NCI-H2196 treated with DMSO at 0.1 percent for 48 hours (cell line): Measurements from ENCODE around the gene COL5A1.

Experiments
- DNase-seq: peaks from one replicate; lab custom pipeline; 2025; ENCODE audit not compliant: unreplicated experiment; lab: John Stamatoyannopoulos, UW

Gene COL5A1

GRCh38 chr9:134830126-134830525 is 188.5 kb downstream of the COL5A1 start:
- no peak for DNase-seq

DNA sequence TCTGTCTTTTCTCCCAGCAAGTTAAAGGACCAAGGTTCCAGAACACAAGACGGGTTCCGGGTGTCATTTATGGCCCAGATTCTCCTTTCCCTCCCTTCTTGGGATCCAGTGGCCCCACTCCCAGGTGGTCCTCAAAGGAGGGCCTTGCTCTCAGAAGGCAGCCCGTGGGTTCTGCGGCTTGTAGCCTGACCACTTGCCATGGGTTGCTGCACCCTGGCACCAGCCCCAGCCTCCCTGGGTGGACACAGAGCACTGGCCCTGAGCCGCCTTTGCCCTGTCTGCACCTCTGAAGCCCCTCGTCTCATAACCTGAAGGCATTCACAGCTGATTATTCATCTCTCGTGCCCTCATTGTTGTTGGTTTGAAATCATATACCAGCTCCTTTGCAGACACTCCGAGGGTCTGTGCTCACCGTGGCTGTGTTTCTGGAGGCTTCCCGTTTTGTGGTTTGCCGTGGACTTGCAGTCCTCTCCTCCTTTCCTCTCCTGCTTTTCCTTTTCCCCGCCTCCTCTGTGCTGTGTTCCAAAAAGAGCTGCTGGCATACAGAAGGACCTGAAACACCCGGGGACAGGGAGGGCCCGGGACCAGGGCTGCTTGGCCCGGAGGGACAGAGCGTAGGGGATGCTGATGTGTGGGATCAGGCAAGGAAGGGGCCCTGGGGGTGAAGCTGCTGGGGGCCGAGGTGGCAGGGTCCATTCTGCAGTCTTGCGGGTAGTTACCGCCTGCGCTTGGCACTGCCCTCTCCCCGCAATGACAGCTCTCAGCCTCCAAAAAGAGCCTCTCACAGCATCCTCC is 189.5 kb downstream of the COL5A1 start:
- DNase-seq = no peak

GRCh38 chr9:134832471-134832870 is 190.9 kb downstream of the COL5A1 start:
- no peak for DNase-seq

- DNase-seq = no peak
These were observed 191.8 kb downstream of the COL5A1 start for GRCh38 chr9:134833294-134833880.

DNA sequence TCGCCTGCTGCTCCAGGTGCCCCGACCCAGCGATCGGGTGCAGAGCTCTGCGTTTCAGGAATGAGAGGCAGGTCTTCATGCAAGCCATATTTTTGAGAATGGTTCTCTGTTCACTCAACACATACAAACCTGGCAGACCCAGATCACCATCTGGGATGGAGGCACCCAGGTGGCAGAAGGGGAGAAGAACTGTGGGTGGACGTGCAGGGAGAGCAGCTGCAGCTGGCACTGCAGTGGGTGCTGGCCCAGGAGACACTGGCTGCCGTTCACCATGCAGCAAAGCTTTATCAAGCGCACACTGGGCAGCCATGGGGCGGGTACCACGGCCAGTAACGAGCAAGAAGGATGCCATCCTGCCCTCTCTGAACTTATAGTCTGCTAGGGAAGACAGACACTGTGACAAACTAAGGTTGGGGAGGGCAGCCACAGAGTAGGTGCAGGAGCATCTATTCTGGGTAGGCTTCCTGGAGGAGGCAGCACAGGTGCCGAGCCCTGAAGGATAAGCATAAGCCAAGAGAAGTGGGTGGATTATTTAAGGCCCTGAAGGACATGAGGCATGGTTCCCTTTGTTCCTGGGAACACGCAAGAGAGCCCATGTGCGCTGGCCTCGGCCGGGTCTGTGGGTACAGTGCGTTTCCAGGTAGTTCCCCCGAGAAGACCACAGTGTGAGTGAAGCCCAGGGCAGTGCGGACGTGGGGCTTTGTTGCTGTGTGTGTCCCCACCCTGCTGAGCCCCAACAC is 192.8 kb downstream of the COL5A1 start:
- no peak for DNase-seq

- DNase-seq = no peak
These were observed 193.4 kb downstream of the COL5A1 start for GRCh38 chr9:134834957-134835419.

- DNase-seq = no peak
These were observed 193.8 kb downstream of the COL5A1 start for GRCh38 chr9:134835448-134835847.

DNA sequence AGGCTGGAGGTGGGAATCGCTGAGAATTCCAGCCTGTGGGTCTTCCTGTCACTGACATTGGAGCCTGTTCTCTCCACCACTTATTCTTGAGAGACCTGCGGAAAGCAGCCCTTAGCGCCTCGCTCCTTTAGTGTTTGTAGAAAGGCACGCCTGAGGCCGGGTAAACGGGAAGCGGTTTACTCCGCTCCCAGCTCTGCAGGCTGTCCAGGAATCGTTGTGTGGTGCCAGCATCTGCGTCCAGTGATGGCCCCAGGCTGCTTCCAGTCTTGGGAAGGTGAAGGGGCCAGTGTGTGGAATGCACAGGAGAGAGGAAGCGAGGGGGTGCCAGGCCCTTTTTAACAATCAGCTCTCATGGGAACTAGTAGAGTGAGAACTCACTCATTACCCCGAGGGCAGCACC is 194.4 kb downstream of the COL5A1 start:
- DNase-seq = no peak

DNA sequence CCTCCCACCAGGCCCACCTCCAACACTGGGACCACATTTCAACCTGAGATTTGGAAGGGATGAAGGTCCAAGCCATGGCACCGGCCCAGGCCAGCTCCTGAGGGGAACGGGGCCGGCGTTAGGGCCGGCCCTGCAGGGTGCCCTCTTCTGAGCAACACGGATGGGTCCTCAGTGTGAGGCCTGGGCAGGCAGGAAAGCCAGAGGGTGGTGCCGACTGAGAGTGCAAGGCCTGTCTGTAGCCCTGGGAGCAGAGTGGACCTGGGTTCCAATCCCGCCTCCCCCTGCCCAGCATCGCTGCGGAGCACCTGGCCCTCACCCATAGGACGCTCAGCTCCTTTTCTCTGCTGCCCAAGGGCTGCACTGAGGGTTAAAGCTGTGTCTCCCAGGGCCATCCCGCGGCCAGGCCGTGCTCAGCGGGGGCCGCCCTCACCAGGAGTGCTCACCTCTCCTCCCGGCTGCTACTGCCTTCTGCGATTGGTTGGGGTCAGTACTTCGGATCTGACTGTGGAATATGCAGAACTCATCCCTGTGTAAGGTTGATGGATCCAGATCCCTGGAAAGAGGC is 194.9 kb downstream of the COL5A1 start:
- no peak for DNase-seq

DNA sequence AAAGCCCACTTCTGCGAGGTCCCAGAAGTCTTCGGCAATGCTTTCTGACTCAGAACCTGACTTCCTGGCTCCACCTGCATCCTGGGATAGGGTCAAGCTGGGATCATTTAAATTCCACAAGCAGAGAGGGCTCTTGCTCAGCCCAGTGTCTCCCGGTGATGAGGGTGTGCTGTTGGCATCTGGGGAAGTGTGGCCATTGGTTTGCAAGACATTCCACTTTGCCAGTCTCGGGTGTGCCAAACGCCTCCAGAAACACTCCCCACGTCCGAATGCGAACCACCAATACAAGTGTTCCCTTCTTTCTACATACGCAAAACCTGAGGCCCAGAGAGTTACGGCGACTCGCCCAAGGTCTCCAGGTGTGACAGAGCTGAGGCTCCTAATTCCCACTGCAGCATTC is 195.9 kb downstream of the COL5A1 start:
- DNase-seq = no peak

DNA sequence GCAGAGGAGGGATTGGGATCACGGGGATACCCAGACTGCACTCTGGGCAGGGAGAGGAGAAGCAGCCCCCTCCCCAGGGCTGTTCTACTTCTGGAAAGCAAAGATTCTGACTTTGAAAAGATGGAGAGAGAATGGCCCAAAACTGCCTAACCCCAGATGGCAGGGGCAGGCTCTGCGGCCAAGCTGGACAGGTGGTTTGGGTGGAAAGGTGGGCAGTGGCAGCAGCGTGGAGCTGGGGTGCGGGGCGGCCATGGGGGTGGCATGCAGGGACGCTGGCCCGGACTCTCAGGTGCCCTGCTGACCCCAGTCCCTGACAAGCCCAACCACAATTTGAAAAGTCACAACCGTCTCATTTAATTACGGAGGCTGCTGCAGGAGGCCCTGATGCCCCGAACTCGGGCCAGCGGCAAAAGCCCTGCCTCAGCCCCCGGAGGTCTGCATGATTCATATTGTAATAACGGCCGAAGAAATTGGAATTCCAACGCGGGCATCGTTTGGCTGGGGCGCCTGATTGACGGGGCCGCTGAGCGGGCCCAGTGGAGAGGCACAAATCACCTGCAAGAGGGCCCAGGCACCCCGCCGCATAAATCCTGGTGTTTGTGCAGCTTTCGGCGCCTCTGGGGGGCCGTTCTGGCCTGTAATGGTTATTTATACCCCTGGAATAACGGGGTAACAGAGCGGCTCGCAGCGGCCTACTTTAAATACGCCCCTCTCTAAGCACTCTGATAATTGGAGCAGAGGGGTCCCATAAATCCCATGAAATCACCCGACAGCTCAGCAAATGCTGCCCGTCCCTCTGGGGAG is 197.2 kb downstream of the COL5A1 start:
- DNase-seq = no peak

- DNase-seq = no peak
These were observed 198.0 kb downstream of the COL5A1 start for GRCh38 chr9:134839455-134840125.

GRCh38 chr9:134840511-134840910 is 198.9 kb downstream of the COL5A1 start:
- DNase-seq = no peak

- no peak for DNase-seq
These were observed 199.7 kb downstream of the COL5A1 start for GRCh38 chr9:134841180-134841904.

- DNase-seq = no peak
These were observed 200.7 kb downstream of the COL5A1 start for GRCh38 chr9:134842321-134842720.

- no peak for DNase-seq
These were observed 202.1 kb downstream of the COL5A1 start for GRCh38 chr9:134843740-134844139.

DNA sequence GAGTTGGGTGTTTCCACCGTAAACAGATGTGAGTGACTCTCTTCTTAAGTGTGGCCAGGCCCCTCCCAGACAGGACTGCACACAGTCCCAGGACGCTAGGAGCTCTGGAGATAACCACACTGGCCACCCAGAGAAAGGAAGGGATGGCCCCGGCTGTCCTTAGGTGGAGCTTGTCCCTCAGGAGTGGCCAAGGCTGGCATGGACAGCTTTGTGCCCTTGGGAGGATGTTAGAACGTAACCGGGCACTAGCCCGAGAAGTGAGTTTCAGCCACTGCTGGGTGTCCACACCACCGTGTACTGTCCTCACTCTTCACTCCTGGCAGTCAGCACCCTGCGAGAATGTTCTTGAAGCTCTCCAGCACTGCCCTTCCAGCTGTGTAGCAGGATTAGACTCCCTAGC is 203.2 kb downstream of the COL5A1 start:
- DNase-seq = no peak

GRCh38 chr9:134846187-134846586 is 204.6 kb downstream of the COL5A1 start:
- no peak for DNase-seq

DNA sequence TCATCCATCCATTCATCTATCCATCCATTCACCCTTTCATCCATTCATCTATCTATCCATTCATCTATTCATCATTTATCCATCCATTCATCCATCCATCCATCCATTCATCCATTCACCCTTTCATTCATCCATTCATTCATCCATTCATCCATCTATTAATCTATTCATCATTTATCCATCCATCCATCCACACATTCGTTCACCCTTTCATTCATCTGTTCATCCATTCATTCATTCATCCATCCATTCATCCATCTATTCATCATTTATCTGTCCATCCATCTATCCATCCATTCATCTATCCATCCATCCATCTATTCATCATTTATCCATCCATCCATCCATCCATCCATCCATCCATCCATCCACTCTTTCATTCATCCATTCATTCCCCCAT is 205.1 kb downstream of the COL5A1 start:
- no peak for DNase-seq

- DNase-seq = no peak
These were observed 205.5 kb downstream of the COL5A1 start for GRCh38 chr9:134847138-134847537.
